Natural killer cell treated with Interleukin-12 subunit alpha and Interleukin-12 subunit beta and Interleukin-15 and Interleukin-18, amount 100 ng/mL, for 72 hours (primary cell): ENCODE results near the gene KRT6C. TPM values are rescaled to one million over a fixed set of nuclear protein-coding genes. Genes with fewer than 3 reads are reported as not detected.
A peak's percentile ranks its signal among the peaks of the same experiment; 100 is the strongest.
"Not testable (repeated sequence)": the region's sequence is repeated elsewhere in the genome, so short reads cannot be mapped to it uniquely, and the experiment has no call there.

Experiments used
- ATAC-seq, 2 donors: fragments of 150-1000 bp; cut with Tn5 transposase in 1 of 2; sonication (Bioruptor Pico), chemical (Tn5 transposase) in 1 of 2; 2 replicates each; pipeline ENCODE4 v1.10.0; 2021
- DNase-seq: peaks from one replicate; pipeline ENCODE4 v3.0.0; 2022; ENCODE audit warnings: low spot score
- H3K27ac Mint-ChIP-seq, 2 donors: 1 replicate in 1 of 2; 2 replicates in 1 of 2; pipeline ENCODE4 v1.8.0; 2022; ENCODE audit warnings: mixed read lengths in 2 of 2, mild to moderate bottlenecking in 1 of 2, moderate library complexity in 1 of 2
- H3K27me3 Mint-ChIP-seq, 2 donors: 1 replicate in 1 of 2; 2 replicates in 1 of 2; pipeline ENCODE4 v1.8.0; 2022; ENCODE audit warnings: mixed read lengths in 2 of 2
- H3K36me3 Mint-ChIP-seq: one replicate; pipeline ENCODE4 v1.8.0; 2022; ENCODE audit warnings: mixed read lengths
- H3K4me1 Mint-ChIP-seq, 2 donors: 1 replicate in 1 of 2; 2 replicates in 1 of 2; pipeline ENCODE4 v1.8.0; 2022; ENCODE audit warnings: low read depth in 2 of 2, mixed read lengths in 2 of 2, mild to moderate bottlenecking in 1 of 2
- H3K4me3 Mint-ChIP-seq: one replicate; pipeline ENCODE4 v1.8.0; 2022; ENCODE audit warnings: mixed read lengths
- H3K9me3 Mint-ChIP-seq: 2 replicates; pipeline ENCODE4 v1.8.0; 2022; ENCODE audit warnings: mixed read lengths
- total RNA-seq, 2 donors: library from RNA; stranded (reverse); gene quantifications; one replicate each; pipeline ENCODE4 v1.2.3, GENCODE V29; 2022

The KRT6C gene
- total RNA-seq, 2 donors from 2014 or later = not detected

- Mint-ChIP-seq H3K36me3 (no peaks in the 10 kb centered on the region), H3K27me3 (peaks cover 22 to 27% of the 10 kb centered on the region in 2 donors), H3K9me3 (no peaks in the 10 kb centered on the region), H3K27ac (no peak overlapping the region), H3K4me3 (no peak overlapping the region), H3K4me1 (no peaks in the 10 kb centered on the region)
- ATAC-seq (no peak), DNase-seq (no peak)
These were observed 11.9 kb downstream of the KRT6C start for GRCh38 chr12:52461693-52462092.

DNA sequence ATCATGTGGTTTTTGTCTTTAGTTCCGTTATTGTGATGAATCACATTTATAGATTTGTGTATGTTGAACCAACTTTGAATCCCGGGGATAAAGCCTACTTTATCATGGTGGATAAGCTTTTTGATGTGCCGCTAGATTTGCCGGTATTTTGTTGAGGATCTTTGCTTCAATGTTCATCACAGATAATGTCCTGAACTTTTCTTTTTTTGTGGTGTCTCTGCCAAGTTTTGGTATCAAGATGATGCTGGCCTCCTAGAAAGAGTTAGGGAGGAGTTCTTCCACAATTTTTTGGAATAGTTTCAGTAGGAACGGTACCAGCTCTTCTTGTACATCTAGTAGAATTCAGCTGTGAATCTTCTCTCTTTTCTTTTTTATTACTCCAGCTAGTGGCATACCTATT, 14.7 kb downstream of the KRT6C start:
- no peak for DNase-seq
- Mint-ChIP-seq H3K27ac (no peak overlapping the region), H3K9me3 (no peaks in the 10 kb centered on the region), H3K4me1 (peaks cover 14 to 18% of the 10 kb centered on the region in 2 donors), H3K27me3 (peaks cover 12 to 13% of the 10 kb centered on the region in 2 donors), H3K4me3 (no peak overlapping the region), H3K36me3 (no peaks in the 10 kb centered on the region)
- no peak for ATAC-seq

GRCh38 chr12:52455821-52456220, 17.8 kb downstream of the KRT6C start:
- H3K9me3 Mint-ChIP-seq = no peaks in the 10 kb centered on the region
- DNase-seq (no peak), ATAC-seq (peak in 1 of 2 donors; percentile 52)
- H3K27me3 Mint-ChIP-seq = peaks cover 0 to 8% of the 10 kb centered on the region in 2 donors
- H3K4me3 Mint-ChIP-seq = no peak overlapping the region
- no peak overlapping the region for H3K27ac Mint-ChIP-seq
- H3K36me3 Mint-ChIP-seq = no peaks in the 10 kb centered on the region
- H3K4me1 Mint-ChIP-seq = peaks cover 14 to 18% of the 10 kb centered on the region in 2 donors

DNA sequence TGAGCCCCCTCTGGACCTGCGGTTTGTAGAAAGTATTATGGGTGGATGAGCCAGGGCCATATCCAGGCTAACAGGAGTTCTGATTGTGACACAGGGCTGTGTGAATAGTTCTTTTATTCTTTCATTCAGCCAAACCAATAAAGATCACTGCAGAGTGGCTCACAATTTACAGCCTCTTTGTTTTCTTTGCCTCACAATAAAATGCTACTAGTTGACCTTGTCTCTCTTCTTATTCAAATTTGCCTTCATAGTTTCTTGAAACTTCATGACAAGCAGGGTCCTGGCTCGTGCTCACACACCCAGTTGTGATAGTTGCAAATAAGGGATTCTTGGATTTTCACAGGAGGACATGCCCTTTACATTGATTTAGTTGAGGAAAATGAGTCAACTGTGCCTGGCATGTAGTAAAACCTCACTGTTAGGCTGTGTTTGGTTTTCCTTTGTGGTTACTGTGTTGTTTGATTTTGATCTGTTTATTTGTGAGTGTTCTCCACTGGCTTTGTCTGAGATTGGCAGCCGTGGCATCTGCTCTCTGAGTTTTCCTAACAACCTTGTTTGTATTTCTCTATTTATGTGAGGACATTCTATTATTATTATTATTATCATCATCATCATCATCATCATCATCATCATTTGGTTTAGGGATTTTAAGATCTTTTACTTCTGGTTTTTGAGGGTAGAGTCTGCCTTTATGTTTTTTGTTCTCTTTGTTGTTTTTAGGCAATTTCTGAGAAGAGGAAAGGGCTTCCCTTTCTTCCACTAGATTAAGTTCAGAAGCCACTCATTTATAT, 19.0 kb downstream of the KRT6C start:
- DNase-seq = no peak
- Mint-ChIP-seq H3K4me3 (no peak overlapping the region), H3K9me3 (no peaks in the 10 kb centered on the region), H3K27me3 (peaks cover 0 to 4% of the 10 kb centered on the region in 2 donors), H3K36me3 (no peaks in the 10 kb centered on the region), H3K27ac (no peak overlapping the region), H3K4me1 (peaks cover 14 to 18% of the 10 kb centered on the region in 2 donors)
- no peak for ATAC-seq

GRCh38 chr12:52452101-52452500, 21.5 kb downstream of the KRT6C start, which contains the start of gene KRT6B:
TSS of gene KRT6B (minus strand) at chr12:52452146. CDS start at chr12:52452078, 68 bp downstream.
- no peak for ATAC-seq
- peaks cover 19 to 24% of the 10 kb centered on the region in 2 donors for H3K4me1 Mint-ChIP-seq
- peaks cover 6 to 8% of the 10 kb centered on the region in 2 donors for H3K27me3 Mint-ChIP-seq

DNA sequence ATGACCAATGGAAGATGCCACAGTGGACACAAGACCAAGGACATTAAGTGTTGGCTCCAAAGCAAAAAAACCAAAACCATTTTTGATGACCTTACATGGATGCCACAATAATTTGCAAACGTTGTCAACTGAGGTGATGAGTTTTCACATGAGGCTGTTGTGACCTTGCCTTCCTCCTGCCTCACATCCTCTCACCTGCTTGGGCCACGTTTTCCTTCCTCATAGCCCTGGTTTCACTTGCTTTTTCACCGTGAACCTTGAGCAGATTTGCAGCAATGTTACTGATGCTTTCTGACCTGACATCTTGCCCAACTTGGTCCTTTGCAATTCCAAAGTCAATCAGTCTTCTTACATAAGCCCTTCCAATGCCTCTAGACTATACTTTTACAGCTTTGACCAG, 25.4 kb downstream of the KRT6C start:
- Mint-ChIP-seq H3K4me1 (peaks cover 17 to 18% of the 10 kb centered on the region in 2 donors), H3K27ac (no peak overlapping the region), H3K4me3 (no peak overlapping the region), H3K27me3 (peaks cover 11% of the 10 kb centered on the region in 2 donors), H3K36me3 (no peaks in the 10 kb centered on the region), H3K9me3 (no peaks in the 10 kb centered on the region)
- DNase-seq (no peak), ATAC-seq (no peak)

More at GRCh38 chr12:52452101-52452500, 21.5 kb downstream of the KRT6C start, which contains the start of gene KRT6B:
- no peak within 1 kb of the TSS for H3K27ac Mint-ChIP-seq
- H3K4me3 Mint-ChIP-seq = no peak within 1 kb of the TSS
- no peaks in the 10 kb centered on the region for H3K36me3 Mint-ChIP-seq
- no peaks in the 10 kb centered on the region for H3K9me3 Mint-ChIP-seq
- DNase-seq = no peak

GRCh38 chr12:52447196-52447595, 26.4 kb downstream of the KRT6C start:
- H3K9me3 Mint-ChIP-seq, H3K4me3 Mint-ChIP-seq: not testable (repeated sequence)

GRCh38 chr12:52446367-52447045, 27.1 kb downstream of the KRT6C start:
- H3K27me3 Mint-ChIP-seq = peaks cover 18 to 25% of the 10 kb centered on the region in 2 donors
- peaks cover 17 to 18% of the 10 kb centered on the region in 2 donors for H3K4me1 Mint-ChIP-seq
- no peaks in the 10 kb centered on the region for H3K9me3 Mint-ChIP-seq
- DNase-seq (no peak), ATAC-seq (no peak)
- H3K36me3 Mint-ChIP-seq = no peaks in the 10 kb centered on the region
- peak overlapping the region; percentile 13 for H3K4me3 Mint-ChIP-seq
- peak overlapping the region in 1 of 2 donors; percentile 1 for H3K27ac Mint-ChIP-seq

More at GRCh38 chr12:52447196-52447595, 26.4 kb downstream of the KRT6C start:
- Mint-ChIP-seq H3K27me3 (peaks cover 16 to 21% of the 10 kb centered on the region in 2 donors), H3K4me1 (peaks cover 17 to 18% of the 10 kb centered on the region in 2 donors)
- not testable (repeated sequence) for H3K27ac Mint-ChIP-seq, DNase-seq, ATAC-seq, H3K36me3 Mint-ChIP-seq

DNA sequence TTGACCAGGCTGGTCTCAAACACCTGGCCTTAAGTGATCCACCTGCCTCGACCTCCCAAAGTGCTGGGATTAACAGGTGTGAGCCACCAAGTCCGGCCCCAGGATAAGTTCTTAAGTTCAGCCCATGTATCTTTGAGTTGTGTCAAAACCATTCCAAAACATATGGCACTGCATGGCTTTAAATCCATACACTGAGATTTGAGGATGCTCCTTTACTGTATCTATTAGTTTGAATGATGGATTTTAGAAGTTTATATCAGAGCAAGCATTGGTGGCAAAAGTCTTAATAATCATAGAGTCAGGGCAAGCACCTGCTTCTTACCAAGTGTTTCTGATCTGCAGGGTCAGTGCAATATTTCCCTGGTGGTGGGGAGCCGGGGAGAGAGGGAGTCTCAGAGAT, 27.7 kb downstream of the KRT6C start:
- DNase-seq (no peak), ATAC-seq (no peak)
- Mint-ChIP-seq H3K36me3 (no peaks in the 10 kb centered on the region), H3K27ac (peak overlapping the region in 1 of 2 donors; percentile 1), H3K4me1 (peaks cover 17 to 18% of the 10 kb centered on the region in 2 donors), H3K4me3 (no peak overlapping the region), H3K9me3 (no peaks in the 10 kb centered on the region), H3K27me3 (peaks cover 18 to 25% of the 10 kb centered on the region in 2 donors)

DNA sequence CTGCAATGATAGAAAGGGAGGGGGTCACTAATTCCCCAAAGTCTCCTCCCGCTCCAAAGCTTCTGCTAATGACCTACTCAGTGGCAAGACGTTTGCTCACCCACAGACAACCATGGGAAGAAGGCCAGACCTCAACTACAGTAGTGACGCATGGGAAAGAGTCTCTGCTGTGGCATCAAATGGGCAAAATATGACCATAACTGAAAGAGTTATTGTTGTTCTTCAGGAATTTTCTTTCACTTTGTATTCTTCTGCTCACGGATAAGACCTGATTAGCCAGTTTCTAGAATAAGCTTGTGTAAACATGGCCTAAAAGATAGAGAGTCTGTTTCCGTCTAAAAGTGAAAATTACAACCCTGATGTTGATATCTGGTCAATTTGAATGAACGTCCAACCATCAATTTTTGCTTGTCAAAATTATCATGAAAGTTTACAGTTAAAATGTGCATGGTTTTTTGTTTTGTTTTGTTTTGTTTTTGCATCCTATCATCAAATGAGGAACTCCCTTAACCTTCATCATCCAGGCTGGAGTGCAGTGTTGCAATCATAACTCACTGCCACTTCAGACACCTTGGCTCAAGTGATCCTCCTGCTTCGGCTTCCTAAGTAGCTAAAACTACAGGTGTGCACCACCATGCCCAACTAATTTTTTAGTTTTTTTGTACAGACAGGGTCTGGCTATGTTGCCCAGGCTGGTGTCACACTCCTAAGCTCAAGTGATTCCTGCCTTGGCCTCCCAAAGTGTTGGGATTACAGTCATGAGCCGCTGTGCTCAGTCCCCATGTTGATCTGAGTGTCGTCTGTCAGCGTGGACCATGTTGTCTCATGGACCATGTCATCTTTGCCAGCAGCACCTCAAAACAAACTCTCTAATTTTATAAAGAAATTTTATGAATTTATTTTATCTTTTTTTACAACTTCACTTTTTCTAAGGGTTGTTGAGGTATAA, 28.7 kb downstream of the KRT6C start:
- ATAC-seq = no peak
- Mint-ChIP-seq H3K27ac (no peak overlapping the region), H3K36me3 (no peaks in the 10 kb centered on the region), H3K4me1 (peaks cover 17 to 18% of the 10 kb centered on the region in 2 donors), H3K9me3 (no peaks in the 10 kb centered on the region), H3K4me3 (no peak overlapping the region), H3K27me3 (peaks cover 18 to 25% of the 10 kb centered on the region in 2 donors)
- no peak for DNase-seq

DNA sequence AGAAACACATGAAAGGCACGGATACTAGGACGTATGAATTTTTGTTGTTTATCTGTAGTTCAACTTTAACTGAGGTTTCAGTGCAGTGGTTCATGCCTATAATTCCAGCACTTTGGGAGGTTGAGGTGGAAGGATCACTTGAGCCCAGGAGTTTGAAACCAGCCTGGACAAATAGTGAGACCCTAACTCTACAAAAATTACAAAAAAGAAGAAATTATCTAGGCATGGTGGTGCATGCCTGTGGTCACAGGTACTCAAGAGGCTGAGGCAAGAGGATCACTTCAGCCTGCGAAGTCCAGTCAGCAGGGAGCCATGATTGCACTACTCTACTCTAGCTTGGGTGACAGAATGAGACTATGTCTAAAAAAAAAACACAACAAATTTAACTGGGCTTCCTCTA, 29.6 kb downstream of the KRT6C start:
- no peak for ATAC-seq
- H3K27me3 Mint-ChIP-seq = peaks cover 18 to 25% of the 10 kb centered on the region in 2 donors
- H3K9me3 Mint-ChIP-seq = no peaks in the 10 kb centered on the region

GRCh38 chr12:52442600-52443061, 31.0 kb downstream of the KRT6C start:
- DNase-seq = no peak
- H3K9me3 Mint-ChIP-seq = no peaks in the 10 kb centered on the region
- no peak overlapping the region for H3K4me3 Mint-ChIP-seq
- ATAC-seq = no peak
- no peak overlapping the region for H3K27ac Mint-ChIP-seq
- no peaks in the 10 kb centered on the region for H3K36me3 Mint-ChIP-seq
- peaks cover 12 to 20% of the 10 kb centered on the region in 2 donors for H3K27me3 Mint-ChIP-seq
- peaks cover 11 to 12% of the 10 kb centered on the region in 2 donors for H3K4me1 Mint-ChIP-seq

More for the DNA sequence above, 29.6 kb downstream of the KRT6C start:
- no peak for DNase-seq
- no peaks in the 10 kb centered on the region for H3K36me3 Mint-ChIP-seq
- no peak overlapping the region for H3K4me3 Mint-ChIP-seq
- no peak overlapping the region for H3K27ac Mint-ChIP-seq
- H3K4me1 Mint-ChIP-seq = peaks cover 17 to 18% of the 10 kb centered on the region in 2 donors

DNA sequence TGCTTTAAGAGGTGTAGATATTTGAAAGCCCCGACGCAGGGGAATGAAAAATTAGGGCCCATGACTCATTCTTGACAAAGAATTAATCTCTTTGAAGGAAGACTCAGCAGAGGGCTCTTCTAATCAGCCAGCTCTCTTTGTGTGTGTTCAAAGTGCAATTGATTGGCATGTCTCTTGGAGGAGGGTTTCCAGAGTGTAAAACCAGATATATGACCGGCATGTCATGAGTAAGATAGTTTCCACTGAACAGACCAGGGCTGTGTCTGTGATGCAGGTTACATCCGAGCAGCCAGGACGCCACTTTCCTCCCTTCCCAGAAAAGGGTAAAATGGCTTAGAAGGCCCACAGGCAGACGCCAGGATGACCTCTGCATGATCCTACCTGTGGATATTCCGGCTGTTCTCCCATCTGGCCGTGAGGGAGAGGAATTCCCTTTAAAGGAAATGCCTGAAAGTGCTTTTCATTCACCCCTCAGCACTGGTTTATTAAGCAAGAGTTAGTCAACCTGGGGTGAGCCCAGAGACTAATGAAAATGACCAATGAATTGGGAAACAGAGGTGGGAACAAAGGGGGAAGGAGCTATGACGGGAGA, 32.2 kb downstream of the KRT6C start:
- Mint-ChIP-seq H3K27ac (no peak overlapping the region), H3K9me3 (no peaks in the 10 kb centered on the region), H3K36me3 (no peaks in the 10 kb centered on the region), H3K27me3 (peaks cover 16 to 20% of the 10 kb centered on the region in 2 donors), H3K4me1 (peaks cover 6 to 7% of the 10 kb centered on the region in 2 donors), H3K4me3 (no peak overlapping the region)
- no peak for ATAC-seq
- no peak for DNase-seq
